Smooth muscle cell (in vitro differentiated cells): Measurements from ENCODE around the gene TJP1. TPM values are rescaled to one million over a fixed set of nuclear protein-coding genes. Genes with fewer than 3 reads are reported as not detected.

Experiments used
- DNase-seq: peaks from one replicate; lab custom pipeline; 2025; ENCODE audit not compliant: unreplicated experiment; lab: John Stamatoyannopoulos, UW
- H2AFZ ChIP-seq: fragments of 200-600 bp; sonication (generic); 2 replicates; pipeline ENCODE4 v1.6.0; 2016; ENCODE audit warnings: antibody characterized with exemption, low read depth, mild to moderate bottlenecking
- H3F3A ChIP-seq: fragments of 200-600 bp; sonication (generic); 2 replicates; pipeline ENCODE4 v1.6.0; 2017; ENCODE audit warnings: antibody characterized with exemption, low read depth
- H3K27ac ChIP-seq: fragments of 200-600 bp; sonication (generic); 2 replicates; pipeline ENCODE4 v1.5.1; 2016; ENCODE audit warnings: low read depth, mild to moderate bottlenecking
- H3K27me3 ChIP-seq: fragments of 200-600 bp; sonication (generic); 2 replicates; pipeline ENCODE4 v1.6.1; 2016; ENCODE audit warnings: low read depth, mild to moderate bottlenecking
- H3K36me3 ChIP-seq: fragments of 200-600 bp; sonication (generic); 2 replicates; pipeline ENCODE4 v1.5.1; 2016; ENCODE audit warnings: low read depth
- H3K4me1 ChIP-seq: fragments of 200-600 bp; sonication (generic); 2 replicates; pipeline ENCODE4 v1.5.1; 2016; ENCODE audit warnings: low read depth
- H3K4me2 ChIP-seq: fragments of 200-600 bp; sonication (generic); 2 replicates; pipeline ENCODE4 v1.6.0; 2016; ENCODE audit warnings: mild to moderate bottlenecking
- H3K4me3 ChIP-seq: fragments of 200-600 bp; sonication (generic); 2 replicates; pipeline ENCODE4 v1.5.1; 2016; ENCODE audit warnings: mild to moderate bottlenecking
- H3K79me2 ChIP-seq: fragments of 200-600 bp; sonication (generic); 2 replicates; pipeline ENCODE4 v1.6.0; 2016; ENCODE audit warnings: low read depth, mild to moderate bottlenecking
- H3K9ac ChIP-seq: fragments of 200-600 bp; sonication (generic); 2 replicates; pipeline ENCODE4 v1.6.0; 2016; ENCODE audit warnings: low read depth
- H3K9me3 ChIP-seq: fragments of 200-600 bp; sonication (generic); replicated peaks from 2 replicates; pipeline ENCODE4 v1.5.1; 2016; ENCODE audit warnings: low read depth
- H4K20me1 ChIP-seq: fragments of 200-600 bp; sonication (generic); 2 replicates; pipeline ENCODE4 v1.6.0; 2016; ENCODE audit warnings: low read depth
- WGBS: methylation state at CpG from one replicate; pipeline ENCODE4 v1.1.7; 2016; ENCODE audit warnings: low lambda C conversion rate; 5-methylcytosine and 5-hydroxymethylcytosine counted together
- polyA plus RNA-seq: library from polyadenylated mRNA; unstranded; fragments of >200 nt; fragmentation: Nextera tagmentation; extraction: Ambion mirVana; gene quantifications from 2 replicates; pipeline ENCODE4 v1.2.1, GENCODE V29; 2016
- total RNA-seq: library from RNA; depleted of rRNA; stranded (reverse); fragments of >200 nt; gene quantifications from 2 replicates; pipeline ENCODE4 v1.2.3, GENCODE V29; 2014
- TF ChIP-seq, protein P1 (sequence below): fragments of 200-600 bp; sonication (generic); IDR thresholded peaks from 2 replicates; pipeline ENCODE4 v1.5.1; 2017; ENCODE audit warnings: borderline replicate concordance, mild to moderate bottlenecking, antibody characterized with exemption; ENCODE audit not compliant: insufficient read depth, poor library complexity, severe bottlenecking

TJP1 gene
- total and polyA plus RNA-seq, 2 experiments from 2014 or later: 28.4 to 73.1 TPM

DNA sequence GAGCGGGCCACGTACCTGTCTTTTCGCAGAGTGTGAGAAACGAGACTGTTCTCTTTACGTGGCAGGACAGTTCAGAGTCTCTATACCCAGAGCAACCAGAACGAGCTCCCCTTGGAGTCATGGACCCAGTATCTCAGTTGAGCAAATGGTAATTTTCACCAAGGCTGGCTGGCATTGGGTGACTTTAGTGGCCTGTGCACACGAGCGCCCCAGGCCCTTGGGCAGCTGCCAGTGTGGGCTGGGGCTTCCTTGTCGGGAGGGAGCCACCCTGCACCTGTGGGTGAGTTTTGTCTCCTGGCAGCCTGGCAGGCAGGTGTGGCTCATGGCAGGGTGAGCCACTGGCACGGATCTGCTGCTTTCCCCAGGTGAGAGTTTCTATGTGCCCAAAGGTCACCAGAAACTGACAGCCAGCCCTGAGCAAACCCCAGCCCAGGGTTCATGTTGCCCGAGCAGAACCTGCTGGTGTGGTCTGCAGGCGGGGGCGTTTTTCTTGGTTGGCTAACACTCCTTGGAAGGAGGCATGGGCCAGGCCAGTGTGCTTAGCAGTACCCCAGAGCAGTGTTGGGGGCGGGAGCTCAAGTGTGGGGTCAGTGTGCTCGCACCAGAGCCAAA lies 135.0 kb downstream of the TJP1 start:
- Histone ChIP-seq H2AFZ (no peak overlapping the region), H3K36me3 (no peaks in the 10 kb centered on the region), H3K27ac (no peak overlapping the region), H3K4me3 (no peak overlapping the region), H3K9me3 (no peaks in the 10 kb centered on the region), H3K4me1 (no peaks in the 10 kb centered on the region), H3K9ac (no peak overlapping the region), H3K4me2 (no peak overlapping the region), H3K79me2 (no peaks in the 10 kb centered on the region), H3K27me3 (no peaks in the 10 kb centered on the region), H3F3A (no peaks in the 10 kb centered on the region), H4K20me1 (no peaks in the 10 kb centered on the region)
- TF ChIP-seq, protein P1, sequence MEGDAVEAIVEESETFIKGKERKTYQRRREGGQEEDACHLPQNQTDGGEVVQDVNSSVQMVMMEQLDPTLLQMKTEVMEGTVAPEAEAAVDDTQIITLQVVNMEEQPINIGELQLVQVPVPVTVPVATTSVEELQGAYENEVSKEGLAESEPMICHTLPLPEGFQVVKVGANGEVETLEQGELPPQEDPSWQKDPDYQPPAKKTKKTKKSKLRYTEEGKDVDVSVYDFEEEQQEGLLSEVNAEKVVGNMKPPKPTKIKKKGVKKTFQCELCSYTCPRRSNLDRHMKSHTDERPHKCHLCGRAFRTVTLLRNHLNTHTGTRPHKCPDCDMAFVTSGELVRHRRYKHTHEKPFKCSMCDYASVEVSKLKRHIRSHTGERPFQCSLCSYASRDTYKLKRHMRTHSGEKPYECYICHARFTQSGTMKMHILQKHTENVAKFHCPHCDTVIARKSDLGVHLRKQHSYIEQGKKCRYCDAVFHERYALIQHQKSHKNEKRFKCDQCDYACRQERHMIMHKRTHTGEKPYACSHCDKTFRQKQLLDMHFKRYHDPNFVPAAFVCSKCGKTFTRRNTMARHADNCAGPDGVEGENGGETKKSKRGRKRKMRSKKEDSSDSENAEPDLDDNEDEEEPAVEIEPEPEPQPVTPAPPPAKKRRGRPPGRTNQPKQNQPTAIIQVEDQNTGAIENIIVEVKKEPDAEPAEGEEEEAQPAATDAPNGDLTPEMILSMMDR: no peak
- WGBS: 93% methylated on average over 15 of the region's 15 CpGs
- no peak for DNase-seq

DNA sequence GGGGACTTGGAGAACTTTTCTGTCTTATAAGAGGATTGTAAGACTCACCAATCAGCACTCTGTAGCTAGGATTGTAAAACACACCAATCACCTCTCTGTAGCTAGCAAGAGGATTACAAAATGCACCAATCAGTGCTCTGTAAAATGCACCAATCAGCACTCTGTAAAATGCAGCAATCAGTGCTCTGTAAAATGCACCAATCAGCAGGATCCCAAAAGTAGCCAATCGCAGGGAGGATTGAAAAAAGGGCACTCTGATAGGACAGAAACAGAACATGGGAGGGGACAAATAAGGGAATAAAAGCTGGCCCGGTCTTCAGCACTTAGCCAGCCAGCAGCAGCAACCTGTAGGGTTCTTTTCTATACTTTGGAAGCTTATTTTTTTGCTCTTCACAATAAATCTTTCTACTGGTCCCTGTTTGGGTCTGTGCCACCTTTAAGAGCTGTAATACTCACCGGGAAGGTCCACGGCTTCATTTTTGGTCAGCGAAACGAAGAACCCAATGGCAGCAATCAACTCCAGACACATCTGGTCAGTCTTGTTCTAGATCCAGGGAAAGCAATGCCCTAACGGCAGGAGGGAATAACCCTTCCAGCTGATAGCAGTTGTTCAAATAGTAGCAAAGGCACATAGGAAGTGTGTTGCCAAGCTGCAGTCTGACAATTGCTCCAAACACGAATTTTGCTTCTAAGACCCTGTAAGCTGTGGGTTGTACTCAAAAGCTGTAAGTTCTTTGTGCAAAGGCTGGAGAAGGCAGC lies 135.6 kb downstream of the TJP1 start:
- TF ChIP-seq, protein P1: no peak
- no peaks in the 10 kb centered on the region for H3F3A ChIP-seq
- no peak overlapping the region for H3K9ac ChIP-seq
- H4K20me1 ChIP-seq: no peaks in the 10 kb centered on the region
- no peaks in the 10 kb centered on the region for H3K27me3 ChIP-seq
- no peaks in the 10 kb centered on the region for H3K9me3 ChIP-seq
- WGBS: 94% methylated on average over 8 of the region's 8 CpGs
- H3K4me2 ChIP-seq: no peak overlapping the region
- H3K36me3 ChIP-seq: no peaks in the 10 kb centered on the region
- H3K4me1 ChIP-seq: no peaks in the 10 kb centered on the region
- H2AFZ ChIP-seq: no peak overlapping the region
- no peak overlapping the region for H3K27ac ChIP-seq
- no peak for DNase-seq
- no peaks in the 10 kb centered on the region for H3K79me2 ChIP-seq
- no peak overlapping the region for H3K4me3 ChIP-seq

DNA sequence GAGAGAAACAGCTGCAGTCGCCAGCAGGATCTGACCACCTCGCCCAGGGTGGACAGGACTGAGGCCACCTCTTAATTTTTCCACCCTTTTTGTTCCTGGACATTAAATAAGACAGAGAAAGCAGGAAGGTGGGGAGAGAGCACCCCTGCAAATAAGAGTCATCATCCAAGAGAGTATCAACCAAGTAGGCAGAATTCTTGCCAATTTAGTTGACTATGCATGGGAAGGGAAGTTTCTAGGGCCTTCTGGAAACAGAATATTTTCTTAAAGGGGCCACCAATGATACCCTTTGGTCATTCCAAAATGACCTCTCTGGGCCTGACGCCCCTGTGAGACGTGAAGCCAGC lies 136.2 kb downstream of the TJP1 start:
- Histone ChIP-seq H3K27ac (no peak overlapping the region), H4K20me1 (no peaks in the 10 kb centered on the region), H2AFZ (no peak overlapping the region), H3K9me3 (no peaks in the 10 kb centered on the region), H3K4me1 (no peaks in the 10 kb centered on the region), H3K9ac (no peak overlapping the region), H3K4me2 (no peak overlapping the region), H3K27me3 (no peaks in the 10 kb centered on the region), H3F3A (no peaks in the 10 kb centered on the region), H3K79me2 (no peaks in the 10 kb centered on the region), H3K4me3 (no peak overlapping the region), H3K36me3 (no peaks in the 10 kb centered on the region)
- no peak for DNase-seq
- 99% methylated on average over 4 of the region's 4 CpGs for WGBS
- TF ChIP-seq, protein P1: no peak
